Measurements from ENCODE around the gene EDC3. TPM values are rescaled to one million over a fixed set of nuclear protein-coding genes. Genes with fewer than 3 reads are reported as not detected.
"Not testable (repeated sequence)": the region's sequence is repeated elsewhere in the genome, so short reads cannot be mapped to it uniquely, and the experiment has no call there.

Gene EDC3
- total RNA-seq, 1 donor from 2014 or later: 30.5 TPM

- H3K9me3 ChIP-seq: no peaks in the 10 kb centered on the region
- H3K4me1 ChIP-seq: no peaks in the 10 kb centered on the region
- no peak overlapping the region for H3K27ac ChIP-seq
- H3K4me3 ChIP-seq: no peak overlapping the region
- no peak for ATAC-seq
- DNase-seq: no peak
- TF ChIP-seq, protein P1, sequence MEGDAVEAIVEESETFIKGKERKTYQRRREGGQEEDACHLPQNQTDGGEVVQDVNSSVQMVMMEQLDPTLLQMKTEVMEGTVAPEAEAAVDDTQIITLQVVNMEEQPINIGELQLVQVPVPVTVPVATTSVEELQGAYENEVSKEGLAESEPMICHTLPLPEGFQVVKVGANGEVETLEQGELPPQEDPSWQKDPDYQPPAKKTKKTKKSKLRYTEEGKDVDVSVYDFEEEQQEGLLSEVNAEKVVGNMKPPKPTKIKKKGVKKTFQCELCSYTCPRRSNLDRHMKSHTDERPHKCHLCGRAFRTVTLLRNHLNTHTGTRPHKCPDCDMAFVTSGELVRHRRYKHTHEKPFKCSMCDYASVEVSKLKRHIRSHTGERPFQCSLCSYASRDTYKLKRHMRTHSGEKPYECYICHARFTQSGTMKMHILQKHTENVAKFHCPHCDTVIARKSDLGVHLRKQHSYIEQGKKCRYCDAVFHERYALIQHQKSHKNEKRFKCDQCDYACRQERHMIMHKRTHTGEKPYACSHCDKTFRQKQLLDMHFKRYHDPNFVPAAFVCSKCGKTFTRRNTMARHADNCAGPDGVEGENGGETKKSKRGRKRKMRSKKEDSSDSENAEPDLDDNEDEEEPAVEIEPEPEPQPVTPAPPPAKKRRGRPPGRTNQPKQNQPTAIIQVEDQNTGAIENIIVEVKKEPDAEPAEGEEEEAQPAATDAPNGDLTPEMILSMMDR (IDR thresholded peaks at IDR 0.05): no peak
- H3K36me3 ChIP-seq: peaks cover 99% of the 10 kb centered on the region
- intact Hi-C loops (cut with DNase I): no loop called here
- H3K27me3 ChIP-seq (ENCODE audit: low read depth): no peaks in the 10 kb centered on the region
These were observed 64.4 kb downstream of the EDC3 start for GRCh38 chr15:74631408-74631807.

DNA sequence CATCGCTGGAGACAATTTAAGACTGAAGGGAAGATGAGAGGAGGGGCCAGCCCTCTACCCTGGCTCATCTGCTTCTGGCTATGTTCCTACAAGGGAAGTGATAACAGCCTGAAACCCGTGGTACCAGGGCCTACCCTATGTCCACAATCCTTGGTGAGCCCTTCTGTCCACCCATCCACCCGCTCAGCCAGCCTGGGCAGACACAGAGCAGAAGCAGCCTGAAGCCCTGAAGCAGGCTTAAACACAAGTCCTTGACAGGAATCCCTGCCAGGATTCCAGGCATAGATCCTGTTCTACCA, 64.8 kb downstream of the EDC3 start:
- Histone ChIP-seq H3K4me1 (no peaks in the 10 kb centered on the region), H3K27me3 (ENCODE audit: low read depth) (no peaks in the 10 kb centered on the region), H3K27ac (no peak overlapping the region), H3K9me3 (no peaks in the 10 kb centered on the region), H3K36me3 (peaks cover 99% of the 10 kb centered on the region), H3K4me3 (no peak overlapping the region)
- TF ChIP-seq, protein P1 (IDR thresholded peaks at IDR 0.05): no peak
- DNase-seq (no peak), ATAC-seq (no peak)
- intact Hi-C loops (cut with DNase I): no loop called here

DNA sequence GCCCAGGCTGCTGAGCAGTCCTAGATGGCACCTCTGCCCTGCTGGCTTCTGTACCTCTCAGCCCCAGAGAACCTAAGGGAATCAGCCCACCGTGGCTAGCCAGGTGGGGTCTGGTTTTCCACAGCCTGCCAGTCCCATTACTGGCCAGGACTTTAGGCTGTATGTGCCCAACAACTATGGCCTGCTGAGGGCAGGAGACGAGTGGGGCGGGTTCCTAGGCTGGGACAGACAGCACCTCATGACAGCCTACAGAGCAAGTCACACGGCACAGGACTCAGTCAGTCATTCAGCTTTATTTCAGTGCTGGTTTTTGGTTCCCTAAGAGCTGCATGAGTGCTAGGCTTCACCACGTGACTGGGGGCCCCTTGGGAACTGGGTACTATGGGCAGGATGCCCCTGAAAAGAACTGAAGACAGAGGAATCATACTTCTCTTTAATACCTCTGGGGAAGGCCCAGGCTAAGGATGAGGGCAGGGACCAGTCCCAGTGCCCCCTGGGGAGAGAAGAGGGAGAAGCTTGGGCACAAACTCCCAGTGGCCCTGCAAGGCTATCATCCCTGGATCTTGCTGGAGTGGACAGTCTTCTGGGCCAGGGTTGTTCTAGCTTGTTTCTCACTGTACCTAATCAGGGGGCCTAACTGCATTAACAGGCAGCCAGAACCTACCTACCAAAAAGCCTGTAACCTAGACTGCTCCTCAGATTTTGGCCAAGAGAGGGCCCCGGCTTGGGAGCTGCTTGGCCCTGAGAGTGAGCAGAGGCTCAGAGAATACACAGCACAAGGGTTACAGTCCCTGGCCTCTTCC, 65.3 kb downstream of the EDC3 start:
- no peaks in the 10 kb centered on the region for H3K9me3 ChIP-seq
- ATAC-seq: no peak
- H3K4me3 ChIP-seq: no peak overlapping the region
- no peak overlapping the region for H3K27ac ChIP-seq
- H3K36me3 ChIP-seq: peaks cover 99% of the 10 kb centered on the region
- TF ChIP-seq, protein P1 (IDR thresholded peaks at IDR 0.05): no peak
- DNase-seq: no peak
- intact Hi-C loops (cut with DNase I): no loop called here
- no peaks in the 10 kb centered on the region for H3K27me3 ChIP-seq (ENCODE audit: low read depth)
- H3K4me1 ChIP-seq: no peaks in the 10 kb centered on the region

DNA sequence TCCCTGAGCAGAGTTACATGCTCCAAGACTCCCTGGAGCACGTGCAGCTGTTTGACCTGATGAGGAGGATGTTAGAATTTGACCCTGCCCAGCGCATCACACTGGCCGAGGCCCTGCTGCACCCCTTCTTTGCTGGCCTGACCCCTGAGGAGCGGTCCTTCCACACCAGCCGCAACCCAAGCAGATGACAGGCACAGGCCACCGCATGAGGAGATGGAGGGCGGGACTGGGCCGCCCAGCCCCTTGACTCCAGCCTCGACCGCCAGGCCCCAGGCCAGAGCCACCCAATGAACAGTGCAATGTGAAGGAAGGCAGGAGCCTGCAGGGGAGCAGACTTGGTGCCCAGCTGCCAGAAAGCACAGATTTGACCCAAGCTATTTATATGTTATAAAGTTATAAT, 66.1 kb downstream of the EDC3 start:
- H3K27ac ChIP-seq; intact Hi-C loops (cut with DNase I); H3K9me3 ChIP-seq; DNase-seq; H3K4me1 ChIP-seq; H3K4me3 ChIP-seq; H3K27me3 ChIP-seq (ENCODE audit: low read depth); ATAC-seq: not testable (repeated sequence)
- peaks cover 100% of the 10 kb centered on the region for H3K36me3 ChIP-seq

- intact Hi-C loops (cut with DNase I): no loop called here
- no peaks in the 10 kb centered on the region for H3K9me3 ChIP-seq
- no peaks in the 10 kb centered on the region for H3K27me3 ChIP-seq (ENCODE audit: low read depth)
- ATAC-seq (no peak), DNase-seq (no peak)
- no peak overlapping the region for H3K4me3 ChIP-seq
- TF ChIP-seq, protein P1 (IDR thresholded peaks at IDR 0.05): no peak
- H3K36me3 ChIP-seq: peaks cover 100% of the 10 kb centered on the region
- H3K4me1 ChIP-seq: peaks cover 3% of the 10 kb centered on the region
- no peak overlapping the region for H3K27ac ChIP-seq
These were observed 66.9 kb downstream of the EDC3 start for GRCh38 chr15:74628949-74629348.

GRCh38 chr15:74628199-74628598, 67.6 kb downstream of the EDC3 start:
- H3K27me3 ChIP-seq (ENCODE audit: low read depth): no peaks in the 10 kb centered on the region
- H3K27ac ChIP-seq: no peak overlapping the region
- ATAC-seq (no peak), DNase-seq (no peak)
- no peaks in the 10 kb centered on the region for H3K9me3 ChIP-seq
- TF ChIP-seq, protein P1 (IDR thresholded peaks at IDR 0.05): no peak
- peaks cover 100% of the 10 kb centered on the region for H3K36me3 ChIP-seq
- no peak overlapping the region for H3K4me3 ChIP-seq
- peaks cover 10% of the 10 kb centered on the region for H3K4me1 ChIP-seq
- intact Hi-C loops (cut with DNase I): no loop called here

Measured in lower lobe of right lung (tissue), 2 donors.